ENCODE data around the gene CC2D1B.

CC2D1B gene

GRCh38 chr1:52305417-52306226 lies 60.4 kb downstream of the CC2D1B start:
- DNase-seq (ENCODE audit: low read depth in 3 of 3) = no peak
